ENCODE data around the gene HCN4. TPM values are rescaled to one million over a fixed set of nuclear protein-coding genes. Genes with fewer than 3 reads are reported as not detected.
"Not testable (repeated sequence)": the region's sequence is repeated elsewhere in the genome, so short reads cannot be mapped to it uniquely, and the experiment has no call there.

Gene HCN4
- total RNA-seq, 4 donors from 2014 or later = 0.18 to 0.85 TPM; not detected in 2

GRCh38 chr15:73303636-73304035 is 65.1 kb downstream of the HCN4 start:
- Histone ChIP-seq H3K27ac (no peak overlapping the region), H3K27me3 (no peaks in the 10 kb centered on the region), H3K4me3 (no peak overlapping the region), H3K36me3 (peaks cover 0 to 69% (median 0%) of the 10 kb centered on the region in 3 donors), H3K4me1 (no peaks in the 10 kb centered on the region), H3K9me3 (no peaks in the 10 kb centered on the region)
- no peak for TF ChIP-seq POLR2A (IDR thresholded peaks at IDR 0.05)
- DNase-seq = no peak

- not testable (repeated sequence) for H3K4me1 ChIP-seq, H3K4me3 ChIP-seq, H3K27me3 ChIP-seq, H3K27ac ChIP-seq, H3K9me3 ChIP-seq, DNase-seq
- H3K36me3 ChIP-seq = peaks cover 0 to 91% (median 0%) of the 10 kb centered on the region in 3 donors
These were observed 68.5 kb downstream of the HCN4 start for GRCh38 chr15:73300286-73300685.

DNA sequence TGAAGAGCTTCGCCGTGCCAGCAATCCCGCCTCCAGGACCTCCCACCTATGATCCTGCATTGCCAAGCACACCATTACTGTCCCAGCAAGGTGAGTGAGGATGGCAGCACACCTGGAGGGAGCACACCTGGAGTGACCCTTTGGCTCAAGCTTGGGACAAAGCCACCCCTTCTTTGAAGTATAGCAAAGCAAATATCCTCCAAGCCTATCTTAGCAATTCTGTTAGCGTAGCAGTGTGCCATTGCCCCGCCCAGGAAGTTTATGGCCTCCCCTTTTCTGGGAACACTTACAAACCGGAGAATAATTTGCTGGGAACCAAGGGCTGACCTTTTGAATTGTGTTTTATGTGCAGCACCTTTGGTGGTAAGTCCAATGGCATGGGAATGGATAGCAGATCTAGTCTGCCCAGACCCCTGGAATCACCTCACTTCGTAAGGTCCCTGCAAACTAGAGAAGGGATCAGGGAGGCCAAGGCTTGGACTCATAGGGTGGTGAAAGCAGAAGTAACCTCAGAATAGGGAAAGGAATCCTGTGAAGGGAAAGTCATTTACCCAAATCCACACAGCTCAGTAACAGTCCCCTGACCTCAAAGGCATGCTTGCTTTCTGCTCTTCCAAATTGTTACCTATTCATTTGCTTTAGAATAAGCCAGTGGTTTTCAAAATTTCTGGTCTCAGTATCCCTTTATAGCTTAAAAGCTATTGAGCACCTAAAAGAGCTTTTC is 70.1 kb downstream of the HCN4 start:
- Histone ChIP-seq H3K27ac (no peak overlapping the region), H3K9me3 (no peaks in the 10 kb centered on the region), H3K4me1 (no peaks in the 10 kb centered on the region), H3K27me3 (no peaks in the 10 kb centered on the region), H3K36me3 (peaks cover 0 to 93% (median 0%) of the 10 kb centered on the region in 3 donors), H3K4me3 (no peak overlapping the region)
- TF ChIP-seq POLR2A (IDR thresholded peaks at IDR 0.05) = no peak
- TF ChIP-seq, protein P1, sequence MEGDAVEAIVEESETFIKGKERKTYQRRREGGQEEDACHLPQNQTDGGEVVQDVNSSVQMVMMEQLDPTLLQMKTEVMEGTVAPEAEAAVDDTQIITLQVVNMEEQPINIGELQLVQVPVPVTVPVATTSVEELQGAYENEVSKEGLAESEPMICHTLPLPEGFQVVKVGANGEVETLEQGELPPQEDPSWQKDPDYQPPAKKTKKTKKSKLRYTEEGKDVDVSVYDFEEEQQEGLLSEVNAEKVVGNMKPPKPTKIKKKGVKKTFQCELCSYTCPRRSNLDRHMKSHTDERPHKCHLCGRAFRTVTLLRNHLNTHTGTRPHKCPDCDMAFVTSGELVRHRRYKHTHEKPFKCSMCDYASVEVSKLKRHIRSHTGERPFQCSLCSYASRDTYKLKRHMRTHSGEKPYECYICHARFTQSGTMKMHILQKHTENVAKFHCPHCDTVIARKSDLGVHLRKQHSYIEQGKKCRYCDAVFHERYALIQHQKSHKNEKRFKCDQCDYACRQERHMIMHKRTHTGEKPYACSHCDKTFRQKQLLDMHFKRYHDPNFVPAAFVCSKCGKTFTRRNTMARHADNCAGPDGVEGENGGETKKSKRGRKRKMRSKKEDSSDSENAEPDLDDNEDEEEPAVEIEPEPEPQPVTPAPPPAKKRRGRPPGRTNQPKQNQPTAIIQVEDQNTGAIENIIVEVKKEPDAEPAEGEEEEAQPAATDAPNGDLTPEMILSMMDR (IDR thresholded peaks at IDR 0.05) = no peak
- DNase-seq = no peak

DNA sequence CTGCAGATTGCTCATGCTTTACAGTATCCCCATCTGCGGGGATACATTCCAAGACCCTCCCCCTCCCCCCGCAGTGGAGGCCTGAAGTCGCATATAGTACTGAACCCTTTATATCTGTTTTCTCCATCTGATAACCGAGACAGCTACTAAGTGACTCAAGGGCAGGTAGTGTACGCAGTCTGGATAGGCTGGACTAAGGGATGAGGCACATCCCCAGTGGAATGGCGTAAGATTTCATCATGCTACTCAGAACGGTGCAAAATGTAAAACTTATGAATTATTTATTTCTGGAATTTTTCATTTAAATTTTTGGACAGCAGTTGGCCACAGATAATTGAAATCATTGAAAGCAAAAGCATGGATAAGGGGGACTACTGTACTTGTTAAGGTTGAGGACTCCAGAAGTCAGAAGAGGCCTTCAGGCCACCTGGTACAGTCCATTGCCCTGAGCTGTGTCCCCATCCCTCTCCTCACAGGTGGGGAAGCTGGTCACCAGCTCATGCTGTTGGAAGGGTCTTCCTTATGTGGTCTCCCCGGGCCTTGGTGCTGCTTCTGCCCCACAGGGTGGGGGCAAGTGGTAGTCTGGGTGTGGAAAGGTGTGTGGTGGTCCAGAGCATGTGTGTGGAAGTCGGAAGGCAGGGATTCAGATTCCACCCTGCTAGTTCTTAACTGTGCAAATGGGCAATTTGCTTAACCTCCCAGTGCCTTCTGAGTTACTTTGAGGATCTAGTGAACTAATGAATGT is 72.0 kb downstream of the HCN4 start:
- TF ChIP-seq, protein P1 (IDR thresholded peaks at IDR 0.05) = no peak
- no peak for TF ChIP-seq POLR2A (IDR thresholded peaks at IDR 0.05)
- peaks cover 0 to 87% (median 0%) of the 10 kb centered on the region in 3 donors for H3K36me3 ChIP-seq
- no peaks in the 10 kb centered on the region for H3K4me1 ChIP-seq
- no peak overlapping the region for H3K4me3 ChIP-seq
- no peak for DNase-seq
- no peaks in the 10 kb centered on the region for H3K9me3 ChIP-seq
- no peak overlapping the region for H3K27ac ChIP-seq
- H3K27me3 ChIP-seq = no peaks in the 10 kb centered on the region

DNA sequence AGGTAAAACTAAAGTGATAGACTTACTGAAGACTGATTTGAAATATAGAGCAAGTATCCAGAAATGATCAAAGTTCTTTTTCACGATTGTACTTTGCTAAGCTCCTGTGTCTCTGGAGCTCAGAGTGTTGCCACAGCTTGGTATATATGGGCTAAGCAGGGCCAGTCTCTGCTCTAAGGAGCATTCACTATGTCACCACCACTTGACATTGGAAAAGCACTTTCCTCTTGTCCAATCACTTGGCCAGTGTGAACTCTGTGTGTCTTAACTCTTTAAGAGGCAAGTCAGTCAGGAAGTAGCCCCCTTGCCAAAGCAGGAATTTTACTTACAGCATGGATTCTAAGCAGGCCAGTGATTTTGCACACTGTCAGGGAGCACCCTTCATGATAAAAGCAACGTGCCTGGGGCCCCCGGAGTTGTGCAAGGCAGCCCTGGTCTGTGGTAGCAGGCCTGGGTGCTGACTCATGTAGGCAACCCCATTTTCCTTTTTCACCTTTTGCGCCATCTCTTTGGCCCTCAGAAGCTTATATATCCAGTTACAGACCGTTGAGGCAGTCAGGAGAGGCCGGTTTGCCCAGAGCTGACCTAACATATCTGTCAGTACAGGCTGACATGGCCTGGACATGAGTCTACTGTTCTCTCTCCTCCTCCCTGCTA is 73.0 kb downstream of the HCN4 start:
- no peak for TF ChIP-seq POLR2A (IDR thresholded peaks at IDR 0.05)
- TF ChIP-seq, protein P1 (IDR thresholded peaks at IDR 0.05) = no peak

DNA sequence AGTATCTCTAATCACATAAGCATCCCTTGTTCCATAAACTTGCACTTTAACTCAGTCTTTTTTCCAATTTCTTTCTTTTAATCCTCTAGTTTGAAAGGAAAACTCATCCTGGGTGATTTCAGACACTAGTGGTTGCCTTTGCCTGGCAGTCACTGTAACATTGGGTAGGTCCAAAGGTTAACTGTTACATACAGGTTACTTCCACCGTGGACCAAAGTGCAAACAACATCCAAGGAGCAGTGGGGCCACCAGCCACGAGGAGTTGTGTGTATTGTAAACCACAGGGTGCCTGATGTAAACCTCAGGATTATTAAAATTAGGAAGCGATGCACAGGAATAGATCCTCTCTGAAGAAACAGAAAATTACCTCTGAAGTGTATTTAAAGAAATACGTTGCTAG is 75.0 kb downstream of the HCN4 start:
- H3K27me3 ChIP-seq = no peaks in the 10 kb centered on the region
- no peaks in the 10 kb centered on the region for H3K9me3 ChIP-seq
- no peak overlapping the region for H3K27ac ChIP-seq
- TF ChIP-seq, protein P1 (IDR thresholded peaks at IDR 0.05) = no peak
- no peak for TF ChIP-seq POLR2A (IDR thresholded peaks at IDR 0.05)
- H3K36me3 ChIP-seq = peaks cover 0 to 87% (median 0%) of the 10 kb centered on the region in 3 donors
- peak in 1 of 3 donors; percentile 63 for DNase-seq
- H3K4me1 ChIP-seq = no peaks in the 10 kb centered on the region
- no peak overlapping the region for H3K4me3 ChIP-seq

More for the DNA sequence above, 73.0 kb downstream of the HCN4 start:
- Histone ChIP-seq H3K36me3 (peaks cover 0 to 87% (median 0%) of the 10 kb centered on the region in 3 donors), H3K27ac (no peak overlapping the region), H3K27me3 (no peaks in the 10 kb centered on the region), H3K9me3 (no peaks in the 10 kb centered on the region), H3K4me3 (no peak overlapping the region), H3K4me1 (no peaks in the 10 kb centered on the region)
- DNase-seq = no peak

Data from Peyer's patch (tissue), 4 donors.